SH-SY5Y (cell line): Measurements from ENCODE around the gene SH2D1B.

Source experiments
- GATA2 ChIP-seq: IDR thresholded peaks from 2 replicates; pipeline ENCODE4 v1.6.1; 2011; ENCODE audit warnings: mild to moderate bottlenecking, low read depth, low read length
- GATA3 ChIP-seq: IDR thresholded peaks from 2 replicates; pipeline ENCODE4 v1.6.1; 2011; ENCODE audit warnings: low read depth, mild to moderate bottlenecking, low read length, moderate library complexity

GRCh38 chr1:162376691-162377090 lies 35.2 kb downstream of the SH2D1B start, which contains the start of gene SPATA46:
- TF ChIP-seq GATA2 (no peak), GATA3 (no peak; the same call in 1 of the 2 replicates)
